ENCODE results near the gene TMEM88.
"Not testable (repeated sequence)": the region's sequence is repeated elsewhere in the genome, so short reads cannot be mapped to it uniquely, and the experiment has no call there.

TMEM88 gene

GRCh38 chr17:7854851-7855659 lies at the start of gene TMEM88:
TMEM88 (plus strand) TSS chr17:7855066; CDS start chr17:7855075, 9 bp downstream.
- DNase-seq, result no peak

GRCh38 chr17:7806587-7806986 lies 48.3 kb upstream of the TMEM88 start:
- no peak for DNase-seq

DNA sequence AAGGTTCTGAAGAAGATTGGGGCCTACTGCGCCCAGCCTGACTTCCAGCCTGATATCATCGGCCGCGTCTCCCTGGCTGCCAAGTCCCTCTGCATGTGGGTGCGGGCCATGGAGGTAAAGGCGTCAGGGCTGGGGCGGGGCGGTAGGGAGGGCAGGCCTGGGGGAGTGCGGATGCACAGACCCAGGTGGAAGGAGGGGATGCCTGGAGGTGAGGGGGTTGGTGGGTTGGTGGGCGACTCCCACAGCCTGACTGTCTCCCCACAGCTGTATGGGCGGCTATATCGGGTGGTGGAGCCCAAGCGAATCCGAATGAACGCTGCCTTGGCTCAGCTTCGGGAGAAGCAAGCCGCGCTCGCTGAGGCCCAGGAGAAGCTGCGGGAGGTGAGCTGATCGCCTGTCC lies 47.7 kb upstream of the TMEM88 start:
- no peak for DNase-seq

GRCh38 chr17:7809086-7809790 lies 45.6 kb upstream of the TMEM88 start:
- no peak for DNase-seq

GRCh38 chr17:7809791-7810343 lies 45.0 kb upstream of the TMEM88 start:
- DNase-seq, result not testable (repeated sequence)

DNA sequence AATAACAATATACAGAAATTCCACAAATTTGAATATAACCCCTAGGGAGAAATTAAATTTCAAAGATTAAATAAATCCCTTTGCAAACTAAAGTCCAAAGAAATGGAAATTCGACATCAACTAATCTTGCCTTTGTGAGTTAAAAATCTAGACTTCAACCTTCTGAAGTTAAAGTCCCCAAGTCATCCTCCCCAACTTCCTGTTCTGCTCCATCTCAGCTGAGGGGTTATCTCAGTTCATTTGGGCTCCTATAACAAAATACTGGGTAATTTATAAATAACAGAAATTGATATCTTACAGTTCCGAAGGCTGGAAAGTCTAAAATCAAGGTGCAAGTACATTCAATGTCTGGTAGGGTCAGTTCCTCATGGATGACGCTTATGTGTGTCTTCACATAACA lies 43.6 kb upstream of the TMEM88 start:
- DNase-seq, result no peak

DNA sequence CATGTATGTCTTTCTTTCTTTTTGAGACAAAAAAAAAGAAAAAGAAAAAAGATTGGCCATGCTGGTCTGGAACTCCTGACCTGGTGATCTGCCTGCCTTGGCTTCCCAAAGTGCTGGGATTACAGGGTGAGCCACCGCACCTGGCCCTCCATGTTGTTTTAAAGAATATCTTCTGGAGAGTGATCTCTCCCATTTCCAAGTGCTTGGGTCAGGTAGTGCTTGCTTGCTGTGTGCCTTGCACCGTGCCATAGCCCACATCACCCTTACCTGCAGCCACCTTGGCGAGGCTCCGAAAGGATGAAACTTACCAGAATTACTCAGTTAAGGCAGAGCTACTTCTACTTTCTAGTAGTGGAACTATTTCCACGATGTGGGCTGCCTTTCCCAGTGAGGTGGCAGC lies 39.9 kb upstream of the TMEM88 start:
- no peak for DNase-seq

GRCh38 chr17:7816926-7817642 lies 37.8 kb upstream of the TMEM88 start:
- DNase-seq, result no peak

DNA sequence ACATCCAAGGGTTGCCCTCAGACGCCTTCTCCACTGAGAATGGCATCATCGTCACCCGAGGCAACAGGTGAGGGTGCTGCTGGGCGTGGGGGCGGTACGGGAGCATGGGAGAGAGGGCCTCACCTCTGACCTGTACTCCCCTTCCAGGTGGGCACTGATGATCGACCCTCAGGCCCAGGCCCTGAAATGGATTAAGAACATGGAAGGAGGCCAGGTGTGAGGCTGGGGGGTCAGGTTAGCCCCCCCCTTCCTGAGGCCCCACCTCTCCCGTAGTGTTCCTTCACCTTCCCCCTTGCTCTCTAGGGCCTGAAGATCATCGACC lies 37.3 kb upstream of the TMEM88 start:
- no peak for DNase-seq

- no peak for DNase-seq
These were observed 36.8 kb upstream of the TMEM88 start for GRCh38 chr17:7818026-7818425.

- DNase-seq, result no peak
These were observed 35.9 kb upstream of the TMEM88 start for GRCh38 chr17:7818746-7819645.

GRCh38 chr17:7820231-7820630 lies 34.6 kb upstream of the TMEM88 start:
- DNase-seq, result no peak

- no peak for DNase-seq
These were observed 32.7 kb upstream of the TMEM88 start for GRCh38 chr17:7822126-7822525.

GRCh38 chr17:7823581-7824001 lies 31.3 kb upstream of the TMEM88 start:
- no peak for DNase-seq

- no peak for DNase-seq
These were observed 30.6 kb upstream of the TMEM88 start for GRCh38 chr17:7824021-7824924.

DNA sequence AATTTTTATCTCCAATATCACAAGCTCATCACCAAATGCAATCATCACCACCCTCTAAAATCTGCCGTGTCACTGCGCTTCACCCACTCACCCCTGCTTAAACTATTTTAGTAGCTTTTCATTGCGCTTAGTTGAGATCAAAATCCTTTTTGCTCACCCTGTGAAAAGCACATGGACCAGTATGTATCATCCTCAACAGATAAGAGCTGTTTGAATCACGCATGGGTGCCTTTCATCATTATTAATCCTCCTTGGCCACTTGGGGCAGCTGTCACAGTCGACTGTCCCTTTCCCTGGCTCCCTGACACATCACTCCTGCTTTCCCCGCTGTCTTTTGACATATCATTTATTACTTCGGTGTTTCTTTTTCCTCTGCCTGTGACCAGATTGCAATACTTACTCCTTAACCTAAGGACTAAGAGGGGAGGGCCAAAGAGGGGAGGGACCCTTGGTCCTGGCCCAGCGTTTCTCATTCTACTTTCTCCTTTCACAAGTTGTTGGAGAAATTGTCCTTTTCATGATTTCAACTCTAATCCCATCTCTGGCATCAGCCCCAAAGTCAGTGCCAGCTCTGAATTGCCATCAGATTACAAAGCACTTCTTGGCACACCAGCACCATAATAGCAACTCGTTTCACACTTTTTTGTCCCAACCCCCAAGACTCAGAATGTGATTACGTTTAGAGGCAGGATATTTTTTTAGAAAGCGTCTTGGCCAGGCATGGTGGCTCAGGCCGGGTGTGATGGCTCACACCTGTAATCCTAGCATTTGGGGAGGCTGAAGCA lies 29.5 kb upstream of the TMEM88 start:
- no peak for DNase-seq

GRCh38 chr17:7830616-7831015 lies 24.2 kb upstream of the TMEM88 start:
- no peak for DNase-seq

- DNase-seq, result no peak
These were observed 23.6 kb upstream of the TMEM88 start for GRCh38 chr17:7831233-7831632.

GRCh38 chr17:7832431-7832830 lies 22.4 kb upstream of the TMEM88 start:
- DNase-seq, result no peak

GRCh38 chr17:7833011-7833794 lies 21.7 kb upstream of the TMEM88 start:
- no peak for DNase-seq
